Activated T-helper 1 cell treated with anti-CD3 and anti-CD28 coated beads, Interleukin-12 subunit alpha, Interleukin-12 subunit beta, Interleukin-2, Interleukin-4 antibody, amounts not matched to agents 30 ng/mL and 10 ng/mL and 1 ng/mL, durations not matched to agents 14 hours and 24 hours and 36 hours (primary cell): Measurements from ENCODE around the gene PTTG1IP. TPM values are rescaled to one million over a fixed set of nuclear protein-coding genes. Genes with fewer than 3 reads are reported as not detected.
A peak's percentile ranks its signal among the peaks of the same experiment; 100 is the strongest.

Experiments
- DNase-seq: peaks from one replicate; pipeline ENCODE4 v3.0.0; 2021; ENCODE audit warnings: low spot score
- H3K27ac Mint-ChIP-seq: one replicate; pipeline ENCODE4 v1.8.0; 2021; ENCODE audit warnings: mild to moderate bottlenecking, mixed read lengths
- H3K27me3 Mint-ChIP-seq: one replicate; pipeline ENCODE4 v1.8.0; 2022; ENCODE audit warnings: mild to moderate bottlenecking, moderate library complexity, mixed read lengths; ENCODE audit not compliant: insufficient read depth
- H3K36me3 Mint-ChIP-seq: one replicate; pipeline ENCODE4 v1.8.0; 2021; ENCODE audit warnings: low read depth, mixed read lengths
- H3K4me1 Mint-ChIP-seq: one replicate; pipeline ENCODE4 v1.8.0; 2021; ENCODE audit warnings: low read depth, mixed read lengths
- H3K4me3 Mint-ChIP-seq: one replicate; pipeline ENCODE4 v1.8.0; 2021; ENCODE audit warnings: mild to moderate bottlenecking, moderate library complexity, mixed read lengths
- H3K9me3 Mint-ChIP-seq: one replicate; pipeline ENCODE4 v1.8.0; 2021; ENCODE audit warnings: mixed read lengths
- intact Hi-C: fragments of 100-400 bp; cut with micrococcal nuclease; formaldehyde crosslinking; loops from one replicate; pipeline ENCODE4 v1.15.1; 2024
- total RNA-seq: library from RNA; stranded (reverse); gene quantifications from 2 replicates; pipeline ENCODE4 v1.2.3, GENCODE V29; 2022

PTTG1IP gene
- total RNA-seq, 1 donor from 2014 or later = 46.7 TPM

DNA sequence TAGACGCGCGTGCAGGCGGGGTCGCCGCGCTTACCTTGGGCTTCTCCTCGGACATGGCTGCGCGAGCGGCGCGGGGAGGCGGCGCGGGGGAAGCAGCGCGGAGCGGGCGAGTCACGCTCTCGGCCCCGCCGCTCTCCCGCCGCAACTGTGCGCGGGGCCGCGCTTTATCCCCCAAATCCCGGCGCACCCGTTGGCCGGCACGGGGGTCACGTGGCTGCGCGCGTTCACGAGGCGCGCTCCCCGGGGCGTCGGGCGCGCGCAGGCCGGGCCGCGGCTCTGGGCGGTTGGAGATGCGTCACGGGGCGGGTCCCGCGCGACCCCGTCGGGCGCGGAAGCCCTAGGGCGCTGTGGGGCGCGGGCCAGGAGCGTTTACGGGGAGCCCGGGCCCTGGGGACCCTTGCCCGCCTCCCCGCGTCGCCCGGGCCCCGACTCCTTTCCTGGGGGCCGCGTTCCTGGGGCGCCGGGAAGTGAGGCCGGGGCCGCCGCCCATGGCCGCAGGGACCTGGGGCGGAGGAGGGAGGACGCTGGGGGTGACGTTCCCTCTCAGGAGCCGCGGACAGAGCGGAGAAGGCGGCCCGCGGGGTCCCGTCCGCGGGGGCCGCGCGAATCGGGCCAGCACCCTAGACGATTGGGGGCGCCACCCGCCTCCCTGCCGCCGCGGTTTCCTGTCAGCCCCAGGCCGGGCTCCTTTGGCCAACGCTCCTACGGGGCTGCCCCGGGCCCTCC lies 55.4 kb downstream of the PTTG1IP start, which contains the start of gene SUMO3:
Gene SUMO3, minus strand, starts transcription at position 149 of the 726 bp plus-strand sequence. Its CDS starts 94 bp downstream, at position 55.
- peak within 1 kb of the TSS; percentile 67 for H3K4me3 Mint-ChIP-seq
- peak within 1 kb of the TSS; percentile 44 for H3K27ac Mint-ChIP-seq
- DNase-seq = peak; percentile 88
- H3K9me3 Mint-ChIP-seq = peaks cover 24% of the 10 kb centered on the region
- intact Hi-C loops = loop anchor here (1.0 to 5.0 kb wide), 8 partner anchors 17 to 824 kb away; partner anchors contain the start of genes LRRC3, PCBP3, POFUT2 and PTTG1IP
- H3K4me1 Mint-ChIP-seq = peaks cover 11% of the 10 kb centered on the region
- peaks cover 3% of the 10 kb centered on the region for H3K36me3 Mint-ChIP-seq
- H3K27me3 Mint-ChIP-seq = no peaks in the 10 kb centered on the region

GRCh38 chr21:44817506-44817880 lies 56.0 kb downstream of the PTTG1IP start:
- no peak overlapping the region for H3K27ac Mint-ChIP-seq
- H3K36me3 Mint-ChIP-seq = peaks cover 6% of the 10 kb centered on the region
- intact Hi-C loops = loop anchor here (1.0 to 5.0 kb wide), 5 partner anchors 16 to 825 kb away; partner anchors contain the start of genes LRRC3, PCBP3, POFUT2 and UBE2G2
- H3K4me1 Mint-ChIP-seq = peaks cover 11% of the 10 kb centered on the region
- H3K4me3 Mint-ChIP-seq = peak overlapping the region; percentile 66
- peaks cover 19% of the 10 kb centered on the region for H3K9me3 Mint-ChIP-seq
- no peaks in the 10 kb centered on the region for H3K27me3 Mint-ChIP-seq
- DNase-seq = peak; percentile 92

- peak overlapping the region; percentile 44 for H3K27ac Mint-ChIP-seq
- peaks cover 6% of the 10 kb centered on the region for H3K36me3 Mint-ChIP-seq
- intact Hi-C loops = loop anchor here (1.0 to 5.0 kb wide), 5 partner anchors 16 to 825 kb away; partner anchors contain the start of genes LRRC3, PCBP3, POFUT2 and UBE2G2
- H3K4me3 Mint-ChIP-seq = peak overlapping the region; percentile 84
- H3K4me1 Mint-ChIP-seq = peaks cover 11% of the 10 kb centered on the region
- no peaks in the 10 kb centered on the region for H3K27me3 Mint-ChIP-seq
- peaks cover 13% of the 10 kb centered on the region for H3K9me3 Mint-ChIP-seq
- DNase-seq = no peak
These were observed 56.6 kb downstream of the PTTG1IP start for GRCh38 chr21:44816761-44817505.

GRCh38 chr21:44815852-44816628 lies 57.5 kb downstream of the PTTG1IP start:
- Mint-ChIP-seq H3K9me3 (peaks cover 9% of the 10 kb centered on the region), H3K27ac (peak overlapping the region; percentile 44), H3K4me1 (peaks cover 13% of the 10 kb centered on the region), H3K4me3 (peak overlapping the region; percentile 84), H3K27me3 (no peaks in the 10 kb centered on the region), H3K36me3 (peaks cover 11% of the 10 kb centered on the region)
- intact Hi-C loops = loop anchor here (5.0 kb wide), 3 partner anchors 389 to 826 kb away; partner anchors contain the start of genes PCBP3 and POFUT2
- no peak for DNase-seq

DNA sequence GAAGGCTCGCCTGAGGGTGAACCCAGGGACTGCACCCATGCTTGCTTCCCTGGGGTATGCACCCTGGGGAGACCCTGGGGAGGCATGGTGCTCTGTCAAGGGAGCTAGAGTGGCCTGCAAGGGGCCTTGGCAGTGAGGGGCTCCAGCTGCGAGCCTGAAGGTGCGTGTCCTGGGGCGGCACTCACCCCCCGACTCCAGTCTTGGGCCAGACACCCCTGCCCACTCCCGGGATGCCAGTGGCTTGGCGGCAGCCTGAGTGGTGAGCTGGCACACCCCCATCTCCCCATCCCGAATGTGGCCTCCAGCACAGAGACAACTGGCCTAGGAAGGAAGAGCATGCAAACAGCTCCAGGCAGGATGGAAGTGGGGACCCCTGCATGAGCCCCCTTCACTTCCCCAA lies 58.3 kb downstream of the PTTG1IP start:
- Mint-ChIP-seq H3K36me3 (peaks cover 16% of the 10 kb centered on the region), H3K27ac (no peak overlapping the region), H3K9me3 (peaks cover 8% of the 10 kb centered on the region), H3K4me3 (peak overlapping the region; percentile 45), H3K4me1 (peaks cover 17% of the 10 kb centered on the region), H3K27me3 (no peaks in the 10 kb centered on the region)
- intact Hi-C loops = loop anchor here (5.0 kb wide), 3 partner anchors 388 to 827 kb away; partner anchors contain the start of genes PCBP3 and POFUT2
- no peak for DNase-seq

DNA sequence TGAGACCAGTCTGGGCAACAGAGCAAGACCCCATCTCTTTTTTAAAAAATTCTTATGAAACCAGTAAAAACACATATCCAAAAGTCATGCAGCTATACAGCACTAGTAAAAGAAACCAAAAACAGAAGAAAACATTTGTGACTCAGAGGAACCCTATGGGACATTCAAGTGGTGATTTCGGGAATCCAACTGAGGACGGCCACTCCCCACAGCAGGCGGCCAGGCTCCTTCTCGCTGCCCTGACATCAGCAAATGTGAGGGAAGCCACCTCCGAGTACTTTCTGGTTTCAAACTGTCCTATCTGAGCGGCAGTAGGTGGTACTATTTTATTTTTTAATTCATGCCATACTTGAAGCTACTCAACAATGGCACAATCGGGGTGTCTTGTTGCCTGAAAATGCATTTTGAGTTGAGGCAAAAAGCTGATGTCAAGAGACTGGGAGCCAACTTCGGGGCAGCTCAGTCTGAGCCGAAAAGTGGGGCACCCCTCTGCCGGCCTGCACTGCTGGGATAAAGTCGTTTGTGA lies 58.9 kb downstream of the PTTG1IP start:
- peaks cover 23% of the 10 kb centered on the region for H3K4me1 Mint-ChIP-seq
- no peak for DNase-seq
- H3K27me3 Mint-ChIP-seq = no peaks in the 10 kb centered on the region
- intact Hi-C loops = loop anchor here (5.0 kb wide), 3 partner anchors 387 to 828 kb away; partner anchors contain the start of genes PCBP3 and POFUT2
- no peak overlapping the region for H3K27ac Mint-ChIP-seq
- H3K36me3 Mint-ChIP-seq = peaks cover 20% of the 10 kb centered on the region
- H3K9me3 Mint-ChIP-seq = peaks cover 1% of the 10 kb centered on the region
- no peak overlapping the region for H3K4me3 Mint-ChIP-seq

DNA sequence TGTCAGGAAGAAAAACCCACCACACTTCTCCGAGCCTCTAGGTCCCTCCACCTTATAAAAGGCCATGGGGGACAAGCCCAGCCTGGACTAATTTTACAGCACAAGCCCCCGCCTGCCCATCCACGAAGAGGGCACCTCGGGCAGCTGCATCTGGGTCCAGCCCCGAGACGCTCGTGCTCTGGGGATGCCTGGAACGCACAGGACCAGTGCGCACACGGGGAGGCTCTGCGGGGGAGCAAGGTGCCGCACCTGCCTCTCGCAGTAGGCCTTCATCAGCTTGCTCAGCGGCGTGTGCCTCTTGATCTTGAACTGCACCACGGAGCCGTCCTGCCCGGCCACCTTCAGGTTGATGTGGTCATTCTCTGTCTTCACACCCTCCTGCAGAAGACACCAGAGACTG lies 59.8 kb downstream of the PTTG1IP start:
- Mint-ChIP-seq H3K27ac (no peak overlapping the region), H3K9me3 (no peaks in the 10 kb centered on the region), H3K36me3 (peaks cover 26% of the 10 kb centered on the region), H3K4me1 (peaks cover 26% of the 10 kb centered on the region), H3K4me3 (no peak overlapping the region), H3K27me3 (no peaks in the 10 kb centered on the region)
- intact Hi-C loops = no loop called here
- DNase-seq = no peak

DNA sequence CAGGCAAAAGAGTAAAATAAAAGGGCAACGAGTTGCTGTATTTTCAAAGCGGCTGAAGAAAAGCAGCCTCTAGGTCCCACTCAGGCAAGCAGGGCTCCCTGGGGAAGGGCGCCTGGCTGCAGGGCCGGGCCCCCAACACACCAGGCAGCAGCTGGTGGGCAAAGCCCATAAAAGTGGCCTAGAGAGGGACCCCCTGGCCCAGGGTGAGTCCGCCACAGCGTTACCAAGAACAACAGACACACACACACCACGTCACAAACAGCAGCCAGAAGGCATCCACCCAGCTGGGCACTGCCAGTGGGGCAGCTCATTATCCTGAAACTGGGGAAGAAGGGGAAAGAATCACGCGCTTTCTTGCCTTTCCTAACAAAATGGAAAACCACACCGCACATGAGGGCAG lies 60.3 kb downstream of the PTTG1IP start:
- intact Hi-C loops = no loop called here
- Mint-ChIP-seq H3K4me1 (peaks cover 26% of the 10 kb centered on the region), H3K4me3 (no peak overlapping the region), H3K27ac (no peak overlapping the region), H3K36me3 (peaks cover 26% of the 10 kb centered on the region), H3K9me3 (no peaks in the 10 kb centered on the region), H3K27me3 (no peaks in the 10 kb centered on the region)
- no peak for DNase-seq

- Mint-ChIP-seq H3K27me3 (no peaks in the 10 kb centered on the region), H3K9me3 (no peaks in the 10 kb centered on the region), H3K27ac (no peak overlapping the region), H3K4me3 (no peak overlapping the region), H3K36me3 (peaks cover 27% of the 10 kb centered on the region), H3K4me1 (peaks cover 26% of the 10 kb centered on the region)
- intact Hi-C loops = no loop called here
- no peak for DNase-seq
These were observed 60.9 kb downstream of the PTTG1IP start for GRCh38 chr21:44812640-44813039.

GRCh38 chr21:44810779-44811178 lies 62.7 kb downstream of the PTTG1IP start:
- DNase-seq = no peak
- peaks cover 38% of the 10 kb centered on the region for H3K36me3 Mint-ChIP-seq
- intact Hi-C loops = no loop called here
- no peak overlapping the region for H3K4me3 Mint-ChIP-seq
- peak overlapping the region; percentile 41 for H3K27ac Mint-ChIP-seq
- H3K27me3 Mint-ChIP-seq = no peaks in the 10 kb centered on the region
- peaks cover 17% of the 10 kb centered on the region for H3K4me1 Mint-ChIP-seq
- H3K9me3 Mint-ChIP-seq = no peaks in the 10 kb centered on the region

DNA sequence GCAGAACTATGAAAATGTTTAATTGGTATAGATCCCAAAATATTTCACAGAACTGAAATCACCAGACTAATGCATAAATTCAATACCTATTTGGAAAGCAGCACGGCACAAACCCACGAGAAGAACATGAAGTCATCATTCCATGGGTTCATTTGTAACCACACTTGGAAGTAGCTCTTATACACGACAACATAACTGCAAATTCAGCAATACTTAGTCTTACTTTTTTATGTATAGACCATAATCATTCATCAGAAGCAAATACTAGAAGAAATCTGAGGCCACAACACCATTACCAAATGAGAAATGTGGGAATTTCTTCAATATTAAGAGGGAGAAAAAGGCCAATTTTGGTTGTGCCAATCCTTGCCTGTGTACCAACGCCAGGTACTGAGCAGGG lies 67.6 kb downstream of the PTTG1IP start:
- Mint-ChIP-seq H3K4me1 (peaks cover 36% of the 10 kb centered on the region), H3K27ac (no peak overlapping the region), H3K4me3 (no peak overlapping the region), H3K9me3 (no peaks in the 10 kb centered on the region), H3K36me3 (peaks cover 58% of the 10 kb centered on the region), H3K27me3 (no peaks in the 10 kb centered on the region)
- DNase-seq = no peak
- intact Hi-C loops = loop anchor here (10.0 kb wide), 1 partner anchor 269 kb away; the partner anchor contains the start of gene ADARB1

- no peak overlapping the region for H3K4me3 Mint-ChIP-seq
- no peaks in the 10 kb centered on the region for H3K27me3 Mint-ChIP-seq
- peaks cover 60% of the 10 kb centered on the region for H3K36me3 Mint-ChIP-seq
- H3K27ac Mint-ChIP-seq = no peak overlapping the region
- peaks cover 40% of the 10 kb centered on the region for H3K4me1 Mint-ChIP-seq
- no peak for DNase-seq
- H3K9me3 Mint-ChIP-seq = no peaks in the 10 kb centered on the region
- intact Hi-C loops = loop anchor here (10.0 kb wide), 1 partner anchor 270 kb away; the partner anchor contains the start of gene ADARB1
These were observed 68.3 kb downstream of the PTTG1IP start for GRCh38 chr21:44805226-44805625.
